Neural cell (in vitro differentiated cells): ENCODE measurements around the gene PRH1. TPM values are rescaled to one million over a fixed set of nuclear protein-coding genes. Genes with fewer than 3 reads are reported as not detected.

Source experiments
- H2AFZ ChIP-seq: fragments of 200-600, 300-800 bp; sonication (generic), shearing (Covaris generic); 2 replicates; pipeline ENCODE4 v1.6.0; 2014; ENCODE audit warnings: low read depth, mild to moderate bottlenecking, antibody characterized with exemption, low read length, moderate library complexity
- H3F3A ChIP-seq: fragments of 200-600 bp; shearing (Covaris generic); 2 replicates; pipeline ENCODE4 v1.6.1; 2016; ENCODE audit warnings: mild to moderate bottlenecking, moderate library complexity, mixed read lengths, antibody characterized with exemption, low read length; ENCODE audit not compliant: insufficient read depth, poor library complexity, severe bottlenecking
- H3K27ac ChIP-seq: fragments of 200-600, 300-800 bp; sonication (generic), shearing (Covaris generic); 2 replicates; pipeline ENCODE4 v1.5.1; 2014; ENCODE audit warnings: mild to moderate bottlenecking, low read length, moderate library complexity
- H3K27me3 ChIP-seq: fragments of 300-800, 200-600 bp; sonication (generic), shearing (Covaris generic); 2 replicates; pipeline ENCODE4 v1.6.0; 2014; ENCODE audit warnings: mild to moderate bottlenecking, low read depth, low read length, moderate library complexity; ENCODE audit not compliant: insufficient read depth
- H3K36me3 ChIP-seq: fragments of 300-800, 200-600 bp; sonication (generic), shearing (Covaris generic); 2 replicates; pipeline ENCODE4 v1.5.1; 2014; ENCODE audit warnings: mild to moderate bottlenecking, antibody characterized with exemption, low read length, moderate library complexity; ENCODE audit not compliant: insufficient read depth
- H3K4me2 ChIP-seq: fragments of 300-800, 200-600 bp; sonication (generic), shearing (Covaris generic); 2 replicates; pipeline ENCODE4 v1.6.0; 2014; ENCODE audit warnings: mild to moderate bottlenecking, low read length
- H3K4me3 ChIP-seq: fragments of 300-800, 200-600 bp; sonication (generic), shearing (Covaris generic); 2 replicates; pipeline ENCODE4 v1.5.1; 2014; ENCODE audit warnings: mild to moderate bottlenecking, low read length, moderate library complexity
- H3K79me2 ChIP-seq: fragments of 200-600 bp; shearing (Covaris generic); replicated peaks from 2 replicates; pipeline ENCODE4 v1.6.0; 2014; ENCODE audit warnings: mild to moderate bottlenecking, low read length, moderate library complexity; ENCODE audit not compliant: insufficient read depth
- H3K9ac ChIP-seq: fragments of 300-800, 200-600 bp; sonication (generic), shearing (Covaris generic); 2 replicates; pipeline ENCODE4 v1.6.1; 2016; ENCODE audit warnings: mild to moderate bottlenecking, low read length, mixed read lengths
- H3K9me2 ChIP-seq: fragments of 200-600 bp; shearing (Covaris generic); 2 replicates; pipeline ENCODE4 v1.6.1; 2016; ENCODE audit warnings: mild to moderate bottlenecking, low read length, mixed read lengths; ENCODE audit not compliant: insufficient read depth
- H3K9me3 ChIP-seq: fragments of 200-600, 300-800 bp; sonication (generic), shearing (Covaris generic); 2 replicates; pipeline ENCODE4 v1.6.1; 2016; ENCODE audit warnings: mild to moderate bottlenecking, mixed run types, low read length, moderate library complexity, mixed read lengths
- H4K20me1 ChIP-seq: fragments of 200-600 bp; shearing (Covaris generic); 2 replicates; pipeline ENCODE4 v1.6.1; 2016; ENCODE audit warnings: mild to moderate bottlenecking, mixed run types; ENCODE audit not compliant: insufficient read depth
- CTCF ChIP-seq: fragments of 450-650 bp; IDR thresholded peaks from 2 replicates; pipeline ENCODE4 v1.5.1; 2014; ENCODE audit warnings: antibody characterized with exemption, mild to moderate bottlenecking, moderate library complexity; ENCODE audit not compliant: poor library complexity, severe bottlenecking
- EP300 ChIP-seq: fragments of 450-650 bp; conservative IDR thresholded peaks from 2 replicates; pipeline ENCODE4 v1.6.1; 2014; ENCODE audit warnings: antibody characterized with exemption, mild to moderate bottlenecking, moderate library complexity; ENCODE audit not compliant: poor library complexity, severe bottlenecking
- EZH2 ChIP-seq: fragments of 200-600, 300-800 bp; shearing (Covaris generic), sonication (generic); IDR thresholded peaks from 2 replicates; pipeline ENCODE4 v1.6.1; 2014; ENCODE audit warnings: antibody characterized with exemption, low read length, borderline replicate concordance, mild to moderate bottlenecking; ENCODE audit not compliant: insufficient read depth, poor library complexity, severe bottlenecking
- MXI1 ChIP-seq: fragments of 450-650 bp; conservative IDR thresholded peaks from 2 replicates; pipeline ENCODE4 v1.6.1; 2014; ENCODE audit warnings: antibody characterized with exemption, mild to moderate bottlenecking; ENCODE audit not compliant: poor library complexity, severe bottlenecking
- POLR2AphosphoS5 ChIP-seq: IDR thresholded peaks from 2 replicates; pipeline ENCODE4 v1.6.1; 2012
- RAD21 ChIP-seq: fragments of 450-650 bp; conservative IDR thresholded peaks from 2 replicates; pipeline ENCODE4 v1.6.1; 2014; ENCODE audit warnings: antibody characterized with exemption, mild to moderate bottlenecking, moderate library complexity
- REST ChIP-seq: IDR thresholded peaks from 2 replicates; pipeline ENCODE4 v1.6.1; 2012; ENCODE audit warnings: borderline replicate concordance
- SMC3 ChIP-seq: fragments of 450-650 bp; conservative IDR thresholded peaks from 2 replicates; pipeline ENCODE4 v1.6.1; 2014; ENCODE audit warnings: antibody characterized with exemption, mild to moderate bottlenecking, moderate library complexity; ENCODE audit not compliant: poor library complexity
- TAF1 ChIP-seq: IDR thresholded peaks from 2 replicates; pipeline ENCODE4 v1.6.1; 2012; ENCODE audit warnings: low read depth
- polyA plus RNA-seq: library from polyadenylated mRNA; depleted of rRNA; stranded (reverse); fragments of >200 nt; gene quantifications from 2 replicates; pipeline ENCODE4 v1.2.3, GENCODE V29; 2014

The PRH1 gene
- polyA plus RNA-seq, 1 donor from 2014 or later = 25.7 TPM

GRCh38 chr12:10891937-10892336, 7.9 kb upstream of the PRH1 start:
- no peak overlapping the region for H3K9ac ChIP-seq
- no peak overlapping the region for H3K4me3 ChIP-seq
- no peaks in the 10 kb centered on the region for H3F3A ChIP-seq
- no peak overlapping the region for H3K4me2 ChIP-seq
- H3K79me2 ChIP-seq = no peaks in the 10 kb centered on the region
- H3K36me3 ChIP-seq = no peaks in the 10 kb centered on the region
- no peaks in the 10 kb centered on the region for H3K27me3 ChIP-seq
- no peak overlapping the region for H3K27ac ChIP-seq
- H4K20me1 ChIP-seq = no peaks in the 10 kb centered on the region
- TF ChIP-seq EZH2 = no peak
- TF ChIP-seq SMC3 = no peak
- TF ChIP-seq TAF1 = no peak
- TF ChIP-seq MXI1 = no peak
- no peak for TF ChIP-seq REST
- TF ChIP-seq RAD21 = no peak
- no peak for TF ChIP-seq EP300
- no peak for TF ChIP-seq POLR2AphosphoS5
- no peak for TF ChIP-seq CTCF
- no peaks in the 10 kb centered on the region for H3K9me2 ChIP-seq
- no peaks in the 10 kb centered on the region for H3K9me3 ChIP-seq
- no peak overlapping the region for H2AFZ ChIP-seq

GRCh38 chr12:10889226-10889625, 5.2 kb upstream of the PRH1 start:
- H3K4me3 ChIP-seq = no peak overlapping the region
- no peaks in the 10 kb centered on the region for H4K20me1 ChIP-seq
- no peaks in the 10 kb centered on the region for H3F3A ChIP-seq
- H2AFZ ChIP-seq = no peak overlapping the region
- no peaks in the 10 kb centered on the region for H3K79me2 ChIP-seq
- no peak for TF ChIP-seq EP300
- TF ChIP-seq MXI1 = no peak
- TF ChIP-seq REST = no peak
- TF ChIP-seq RAD21 = no peak
- no peak for TF ChIP-seq POLR2AphosphoS5
- no peak for TF ChIP-seq SMC3
- no peak for TF ChIP-seq CTCF
- no peak for TF ChIP-seq TAF1
- TF ChIP-seq EZH2 = no peak
- no peaks in the 10 kb centered on the region for H3K9me3 ChIP-seq
- no peaks in the 10 kb centered on the region for H3K27me3 ChIP-seq
- H3K27ac ChIP-seq = no peak overlapping the region
- H3K36me3 ChIP-seq = no peaks in the 10 kb centered on the region
- no peaks in the 10 kb centered on the region for H3K9me2 ChIP-seq
- H3K4me2 ChIP-seq = no peak overlapping the region
- H3K9ac ChIP-seq = no peak overlapping the region
